H1 (cell line): ENCODE results near the gene RMC1. TPM values are rescaled to one million over a fixed set of nuclear protein-coding genes. Genes with fewer than 3 reads are reported as not detected.

Source experiments
- CTCF ChIA-PET: fragments of 300-600 bp; sonication (Branson Sonifier 250); formaldehyde crosslinking; loops from one replicate; lab custom pipeline; 2021; ENCODE audit not compliant: partially characterized antibody; lab: Charles Lee
- POLR2A ChIA-PET: fragments of 300-600 bp; sonication (Branson Sonifier 250); formaldehyde crosslinking; loops from one replicate; lab custom pipeline; 2021; ENCODE audit warnings: inconsistent platforms; ENCODE audit not compliant: partially characterized antibody; lab: Charles Lee
- DNase-seq, 2 experiments: peaks; one replicate each; pipeline versions ENCODE4 v3.0.0 to v3.0.0-alpha.2; 2010 to 2022; ENCODE audit warnings: low spot score in 2 of 2, low read depth in 1 of 2, mixed read lengths in 1 of 2
- FAIRE-seq: peaks from 2 replicates; lab custom pipeline; 2011; peaks lifted over from hg19 to GRCh38; lab: Jason Lieb, UNC
- H2AFZ ChIP-seq: 2 replicates; pipeline ENCODE4 v1.8.1; 2012; ENCODE audit warnings: low read length, inconsistent platforms
- H2AK5ac ChIP-seq: 2 replicates; pipeline ENCODE4 v1.6.1; 2013; ENCODE audit warnings: low read depth, low read length
- H2BK120ac ChIP-seq: replicated peaks from 2 replicates; pipeline ENCODE3; 2013; ENCODE audit warnings: low read depth, low read length, inconsistent platforms
- H2BK12ac ChIP-seq: 2 replicates; pipeline ENCODE4 v1.6.1; 2013; ENCODE audit warnings: low read depth, low read length
- H2BK15ac ChIP-seq: 2 replicates; pipeline ENCODE4 v1.6.1; 2013; ENCODE audit warnings: low read length
- H2BK20ac ChIP-seq: 2 replicates; pipeline ENCODE4 v1.6.1; 2013; ENCODE audit warnings: low read length
- H2BK5ac ChIP-seq: 2 replicates; pipeline ENCODE4 v1.6.1; 2013; ENCODE audit warnings: low read depth, low read length
- H3K14ac ChIP-seq: 2 replicates; pipeline ENCODE4 v1.6.1; 2013; ENCODE audit warnings: inconsistent platforms; ENCODE audit not compliant: insufficient read length
- H3K18ac ChIP-seq: 2 replicates; pipeline ENCODE4 v1.6.1; 2013; ENCODE audit warnings: low read length; ENCODE audit errors: extremely low read depth
- H3K23ac ChIP-seq: 2 replicates; pipeline ENCODE4 v1.6.1; 2013; ENCODE audit warnings: inconsistent platforms; ENCODE audit not compliant: insufficient read length
- H3K23me2 ChIP-seq: 2 replicates; pipeline ENCODE4 v1.6.1; 2013; ENCODE audit warnings: low read depth, low read length
- H3K27ac ChIP-seq: 2 replicates; pipeline ENCODE4 v1.6.1; 2011; ENCODE audit warnings: low read depth, low read length, inconsistent platforms
- H3K27me3 ChIP-seq, 4 experiments: replicated peaks in 1 of 4; 1 replicate in 1 of 4; 2 replicates in 3 of 4; pipeline versions ENCODE4 v1.6.1 to v1.8.1; 2011 to 2013; ENCODE audit warnings: low read length in 3 of 4, mild to moderate bottlenecking in 3 of 4, inconsistent platforms in 2 of 4, mixed read lengths in 2 of 4, moderate library complexity in 1 of 4; ENCODE audit not compliant: control insufficient read depth in 3 of 4, insufficient read depth in 3 of 4; ENCODE audit errors: extremely low read depth in 1 of 4
- H3K36me3 ChIP-seq, 4 experiments: 2 replicates each; pipeline versions ENCODE4 v1.6.1 to v1.8.1; 2011 to 2013; ENCODE audit warnings: mild to moderate bottlenecking in 4 of 4, low read length in 3 of 4, moderate library complexity in 2 of 4, control low read depth in 1 of 4, inconsistent platforms in 1 of 4; ENCODE audit not compliant: insufficient read depth in 4 of 4, control insufficient read depth in 2 of 4
- H3K4ac ChIP-seq: replicated peaks from 2 replicates; pipeline ENCODE3; 2013; ENCODE audit warnings: low read length, low read depth, mixed read lengths, inconsistent platforms; ENCODE audit not compliant: insufficient read length
- H3K4me1 ChIP-seq, 4 experiments: replicated peaks in 1 of 4; 1 replicate in 1 of 4; 2 replicates in 3 of 4; pipeline versions ENCODE4 v1.6.1 to v1.8.1; 2011 to 2013; ENCODE audit warnings: low read length in 3 of 4, inconsistent platforms in 2 of 4, mixed read lengths in 1 of 4; ENCODE audit not compliant: insufficient read depth in 4 of 4, control insufficient read depth in 3 of 4
- H3K4me2 ChIP-seq, 2 experiments: 2 replicates each; pipeline versions ENCODE4 v1.6.1 to v1.8.1; 2011 to 2013; ENCODE audit warnings: low read depth in 2 of 2, low read length in 2 of 2, control low read depth in 1 of 2, inconsistent platforms in 1 of 2, mild to moderate bottlenecking in 1 of 2; ENCODE audit not compliant: insufficient read depth in 1 of 2
- H3K4me3 ChIP-seq, 4 experiments: fragments of 200-600, 300-600 bp in 1 of 4; sonication (generic), shearing (Covaris generic), sonication (Bioruptor Twin) in 1 of 4; 2 replicates each; pipeline versions ENCODE4 v1.5.1 to v1.8.1; 2011 to 2016; ENCODE audit warnings: low read length in 4 of 4, low read depth in 3 of 4, control low read depth in 2 of 4, inconsistent platforms in 2 of 4, mild to moderate bottlenecking in 2 of 4, mixed read lengths in 1 of 4, moderate library complexity in 1 of 4; ENCODE audit not compliant: insufficient read depth in 2 of 4; ENCODE audit errors: extremely low read depth in 1 of 4
- H3K56ac ChIP-seq: replicated peaks from 2 replicates; pipeline ENCODE3; 2013; ENCODE audit warnings: low read depth, mild to moderate bottlenecking, mixed read lengths, low read length, inconsistent platforms; ENCODE audit not compliant: insufficient read length
- H3K79me1 ChIP-seq: 2 replicates; pipeline ENCODE4 v1.6.1; 2013; ENCODE audit warnings: low read depth, low read length, control low read depth
- H3K79me2 ChIP-seq, 2 experiments: 2 replicates each; pipeline versions ENCODE4 v1.6.1 to v1.8.1; 2012 to 2013; ENCODE audit warnings: low read length in 2 of 2, mild to moderate bottlenecking in 2 of 2, inconsistent platforms in 1 of 2; ENCODE audit not compliant: insufficient read depth in 2 of 2, control insufficient read depth in 1 of 2
- H3K9ac ChIP-seq, 4 experiments: replicated peaks in 1 of 4; 1 replicate in 1 of 4; 2 replicates in 3 of 4; pipeline versions ENCODE4 v1.6.1 to v1.8.1; 2011 to 2013; ENCODE audit warnings: low read depth in 3 of 4, low read length in 3 of 4, control low read depth in 2 of 4, mild to moderate bottlenecking in 2 of 4, moderate library complexity in 2 of 4, inconsistent platforms in 1 of 4; ENCODE audit errors: extremely low read depth in 1 of 4
- H3K9me3 ChIP-seq, 2 experiments: 2 replicates each; pipeline versions ENCODE4 v1.6.1 to v1.8.1; 2012 to 2013; ENCODE audit warnings: mild to moderate bottlenecking in 2 of 2, moderate library complexity in 2 of 2, control low read depth in 1 of 2, inconsistent platforms in 1 of 2, low read depth in 1 of 2, low read length in 1 of 2, mixed read lengths in 1 of 2; ENCODE audit not compliant: insufficient read depth in 2 of 2
- H4K20me1 ChIP-seq, 2 experiments: replicated peaks in 1 of 2; 2 replicates each; pipeline versions ENCODE3 to v1.8.1; 2011 to 2013; ENCODE audit warnings: inconsistent platforms in 2 of 2, low read length in 2 of 2, mild to moderate bottlenecking in 1 of 2; ENCODE audit not compliant: insufficient read depth in 2 of 2, control insufficient read depth in 1 of 2
- H4K5ac ChIP-seq: 2 replicates; pipeline ENCODE4 v1.6.1; 2013; ENCODE audit warnings: low read length, low read depth, mixed read lengths, inconsistent platforms; ENCODE audit not compliant: insufficient read length
- H4K8ac ChIP-seq: 2 replicates; pipeline ENCODE4 v1.8.0; 2013; ENCODE audit warnings: mild to moderate bottlenecking, moderate library complexity, low read length, inconsistent platforms; ENCODE audit not compliant: insufficient read depth; ENCODE audit errors: extremely low read depth
- H4K91ac ChIP-seq: replicated peaks from 2 replicates; pipeline ENCODE3; 2013; ENCODE audit warnings: low read length, mixed read lengths, inconsistent platforms; ENCODE audit not compliant: insufficient read length
- BACH1 ChIP-seq: IDR thresholded peaks from 2 replicates; pipeline ENCODE4 v1.6.1; 2012; ENCODE audit warnings: low read length, improper control_type of control experiment
- CBX8 ChIP-seq: fragments of 300-800, 300-1000 bp; sonication (generic); IDR thresholded peaks from 2 replicates; pipeline ENCODE4 v1.7.1; 2016; ENCODE audit warnings: low read depth, low read length, borderline replicate concordance
- CHD1 ChIP-seq: IDR thresholded peaks from 2 replicates; pipeline ENCODE4 v1.6.1; 2012; ENCODE audit warnings: low read depth, low read length, improper control_type of control experiment
- GABPA ChIP-seq: IDR thresholded peaks from 2 replicates; pipeline ENCODE4 v1.6.1; 2011; ENCODE audit warnings: mild to moderate bottlenecking, low read length, moderate library complexity, borderline replicate concordance; ENCODE audit not compliant: insufficient read depth
- JUN ChIP-seq: IDR thresholded peaks from 2 replicates; pipeline ENCODE4 v1.6.1; 2011; ENCODE audit warnings: low read depth, mild to moderate bottlenecking, improper control_type of control experiment, low read length
- KDM4A ChIP-seq: IDR thresholded peaks from one replicate; pipeline ENCODE4 v1.7.1; 2012; ENCODE audit warnings: low read depth, mild to moderate bottlenecking, moderate library complexity, low read length, inconsistent platforms; ENCODE audit not compliant: severe bottlenecking
- KDM5A ChIP-seq: fragments of 200-600 bp; IDR thresholded peaks from 2 replicates; pipeline ENCODE4 v1.7.1; 2012; ENCODE audit warnings: mild to moderate bottlenecking, low read length, inconsistent platforms, mixed read lengths
- PHF8 ChIP-seq: fragments of 200-600 bp; sonication (generic); conservative IDR thresholded peaks from 2 replicates; pipeline ENCODE4 v1.7.1; 2012; ENCODE audit warnings: low read depth, mild to moderate bottlenecking, inconsistent platforms, low read length, moderate library complexity
- RNF2 ChIP-seq: fragments of 200-900, 300-1000 bp; sonication (generic); IDR thresholded peaks from 2 replicates; pipeline ENCODE4 v1.7.1; 2016; ENCODE audit warnings: borderline replicate concordance, low read depth, mild to moderate bottlenecking, antibody characterized with exemption, low read length; ENCODE audit not compliant: poor library complexity, severe bottlenecking; ENCODE audit errors: missing control alignments
- SAP30 ChIP-seq: fragments of 300-600 bp; sonication (generic); IDR thresholded peaks from 2 replicates; pipeline ENCODE4 v1.7.1; 2012; ENCODE audit warnings: low read length, moderate library complexity, mild to moderate bottlenecking, inconsistent platforms; ENCODE audit not compliant: insufficient read depth, insufficient replicate concordance
- TAF1 ChIP-seq: IDR thresholded peaks from 2 replicates; pipeline ENCODE4 v1.6.1; 2011; ENCODE audit warnings: mild to moderate bottlenecking, low read depth, low read length
- TBP ChIP-seq: IDR thresholded peaks from 2 replicates; pipeline ENCODE4 v1.6.1; 2011; ENCODE audit warnings: low read depth, low read length, improper control_type of control experiment
- USF2 ChIP-seq: IDR thresholded peaks from 2 replicates; pipeline ENCODE4 v1.6.1; 2011; ENCODE audit warnings: low read length, improper control_type of control experiment
- WGBS, 2 experiments: shearing (Covaris generic) in 1 of 2; methylation state at CpG; one replicate each; pipeline versions ENCODE4 v1.1.6 to v1.1.7; 2013 to 2015; ENCODE audit warnings: low lambda C conversion rate in 2 of 2, mixed read lengths in 2 of 2, inconsistent platforms in 1 of 2, low coverage in 1 of 2, missing lambda C conversion rate in 1 of 2; ENCODE audit not compliant: insufficient replicate concordance in 2 of 2, insufficient coverage in 1 of 2, insufficient read length in 1 of 2; ENCODE audit errors: extremely low coverage in 1 of 2, missing lambda C conversion rate in 1 of 2; 5-methylcytosine and 5-hydroxymethylcytosine counted together
- polyA plus RNA-seq, 7 experiments: library from polyadenylated mRNA; depleted of rRNA in 3 of 7; stranded (reverse) in 5 of 7; unstranded in 2 of 7; fragments of >200 nt in 5 of 7; fragments of 200-250 nt in 2 of 7; gene quantifications; 1 replicate in 5 of 7; 2 replicates in 1 of 7; 4 replicates in 1 of 7; pipeline versions ENCODE4 v1.2.1 to v1.2.3, GENCODE V29; 2011 to 2013; ENCODE audit warnings: missing spikeins in 2 of 7, mixed read lengths in 2 of 7
- total RNA-seq: library from RNA; stranded (reverse); fragmentation: NEBNext Ultra II Directional; extraction: Animal tissue kit (Norgen Biotek cat#: 25700); gene quantifications from 2 replicates; pipeline ENCODE4 v1.2.1, GENCODE V29; 2021

RMC1 gene
- total and polyA plus RNA-seq, 2 of the 8 experiments (the other 6 are each of a cell fraction or from before 2014, with no cell fraction given): 16.4 to 20.1 TPM

- H3K4me2 ChIP-seq: no peak overlapping the region
- H2BK15ac ChIP-seq: no peak overlapping the region
- no peak overlapping the region for H2BK20ac ChIP-seq
- H2BK5ac ChIP-seq: no peak overlapping the region
- H3K18ac ChIP-seq: no peak overlapping the region
- H3K4me1 ChIP-seq: no peaks in the 10 kb centered on the region
- H4K8ac ChIP-seq: no peak overlapping the region
- no peak overlapping the region for H2AK5ac ChIP-seq
- no peak overlapping the region for H2BK12ac ChIP-seq
- no peak overlapping the region for H3K9ac ChIP-seq
- peaks cover 3% of the 10 kb centered on the region; the same call in 1 of the 2 replicates for H3K23me2 ChIP-seq
- H3K79me2 ChIP-seq: peaks cover 0 to 63% of the 10 kb centered on the region in 2 experiments; a peak in 3 of 4 replicates
- H3K4ac ChIP-seq: no peak overlapping the region
- no peaks in the 10 kb centered on the region for H3K9me3 ChIP-seq
- no peak overlapping the region for H4K5ac ChIP-seq
- FAIRE-seq (no peak), DNase-seq (no peak)
- H3K36me3 ChIP-seq: no peaks in the 10 kb centered on the region
- H3K23ac ChIP-seq: no peak overlapping the region
- H3K4me3 ChIP-seq: no peak overlapping the region
- no peaks in the 10 kb centered on the region for H3K27me3 ChIP-seq
- H2AFZ ChIP-seq: no peak overlapping the region
- no peak overlapping the region for H3K14ac ChIP-seq
- no peak overlapping the region for H4K91ac ChIP-seq
- no peak overlapping the region for H3K56ac ChIP-seq
- H2BK120ac ChIP-seq: no peak overlapping the region
- CTCF ChIA-PET: interaction anchor here (0.7 kb wide), 1 partner anchor 23 kb away, joined by 3 read pairs; no protein-coding TSS in a partner anchor
- peaks cover 0 to 8% of the 10 kb centered on the region in 2 experiments for H4K20me1 ChIP-seq
- no peak overlapping the region for H3K27ac ChIP-seq
- H3K79me1 ChIP-seq: peaks cover 2% of the 10 kb centered on the region
- POLR2A ChIA-PET: no interaction called here
- WGBS, 2 experiments: 89% methylated on average over 2 of the region's 2 CpGs; no CpG with 5 or more reads in 1 of the 2 experiments
- no peak for TF ChIP-seq KDM5A
- TF ChIP-seq BACH1: no peak
- TF ChIP-seq USF2: no peak
- TF ChIP-seq TAF1: no peak
- TF ChIP-seq JUN: no peak
- TF ChIP-seq PHF8: no peak
- no peak for TF ChIP-seq KDM4A
- no peak for TF ChIP-seq CHD1
- TF ChIP-seq SAP30: no peak
- no peak for TF ChIP-seq TBP
- TF ChIP-seq CBX8: no peak
- TF ChIP-seq GABPA: no peak
- TF ChIP-seq RNF2: no peak
These were observed 46.5 kb upstream of the RMC1 start for GRCh38 chr18:23456835-23457234.
